GM19023 (cell line): ENCODE measurements around the gene VPS37D.
"Not testable (repeated sequence)": the region's sequence is repeated elsewhere in the genome, so short reads cannot be mapped to it uniquely, and the experiment has no call there.

ENCODE experiments used
- ATAC-seq: cut with Tn5 transposase; IDR thresholded peaks from one replicate; pipeline ENCODE4 v1.9.1; 2021; ENCODE audit warnings: mild to moderate bottlenecking, moderate library complexity; ENCODE audit not compliant: unreplicated experiment

Gene VPS37D

DNA sequence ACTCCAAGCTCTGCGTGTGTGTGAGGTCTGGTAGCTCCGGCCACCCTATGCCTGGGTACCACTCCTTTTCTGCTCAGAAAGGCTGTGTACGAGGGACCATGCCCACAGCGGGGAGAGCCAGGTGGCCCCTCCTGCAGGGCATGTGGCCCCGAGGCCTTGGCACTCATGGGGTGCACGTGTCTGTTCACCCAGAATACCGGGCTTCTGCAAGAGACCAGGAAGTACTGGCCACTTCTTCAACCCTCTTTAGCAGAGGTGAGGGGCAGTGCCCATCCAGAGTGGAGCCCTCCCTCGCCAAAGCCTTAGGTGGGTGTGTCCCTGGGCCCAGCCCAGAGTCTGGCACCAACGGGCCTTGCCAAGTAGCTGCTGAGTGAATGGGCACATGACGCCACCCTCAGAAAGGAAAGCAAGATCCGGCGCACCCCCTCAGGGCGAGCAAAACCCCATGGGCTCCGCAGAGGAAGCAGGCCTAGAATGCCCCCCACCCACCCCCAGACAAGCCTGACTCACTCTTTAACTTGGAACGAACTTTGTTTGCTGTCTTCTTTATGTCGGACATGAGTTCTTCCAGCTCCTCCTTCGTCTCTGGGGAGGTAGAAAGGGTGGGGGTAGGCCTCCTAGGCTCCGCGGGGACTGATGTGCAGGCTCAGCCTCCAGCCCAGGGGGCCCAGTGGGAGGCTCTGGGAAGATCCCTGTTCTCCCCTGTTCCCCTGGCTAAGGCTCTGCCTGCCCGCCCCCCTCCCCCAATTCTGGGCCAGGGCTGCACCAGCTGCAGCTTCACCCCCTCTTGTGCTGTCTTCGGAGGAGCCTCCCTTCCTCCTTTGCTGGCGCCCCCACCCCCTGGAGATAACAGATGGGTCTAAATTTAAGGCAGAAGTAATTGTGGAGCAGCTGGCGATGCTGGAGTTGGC, 37.3 kb downstream of the VPS37D start:
- no peak for ATAC-seq

DNA sequence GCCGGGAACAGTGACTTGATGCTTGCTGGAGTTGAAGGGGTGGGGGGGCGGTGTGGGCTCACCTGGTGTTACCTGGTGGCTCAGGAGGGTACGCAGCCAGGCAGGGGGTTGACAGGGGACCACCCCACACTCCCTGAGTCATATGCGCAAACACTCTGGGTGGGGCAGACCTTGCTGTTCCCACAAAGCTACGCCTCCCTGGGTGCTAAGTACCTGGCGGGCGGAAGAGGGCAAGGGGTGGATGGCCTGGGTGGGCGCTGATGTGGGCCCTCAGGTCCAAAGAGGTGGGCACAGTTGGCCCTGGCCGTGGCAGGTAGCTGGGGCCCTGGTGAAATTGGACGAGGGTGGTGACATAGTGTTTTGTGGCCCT, 37.9 kb downstream of the VPS37D start:
- no peak for ATAC-seq

DNA sequence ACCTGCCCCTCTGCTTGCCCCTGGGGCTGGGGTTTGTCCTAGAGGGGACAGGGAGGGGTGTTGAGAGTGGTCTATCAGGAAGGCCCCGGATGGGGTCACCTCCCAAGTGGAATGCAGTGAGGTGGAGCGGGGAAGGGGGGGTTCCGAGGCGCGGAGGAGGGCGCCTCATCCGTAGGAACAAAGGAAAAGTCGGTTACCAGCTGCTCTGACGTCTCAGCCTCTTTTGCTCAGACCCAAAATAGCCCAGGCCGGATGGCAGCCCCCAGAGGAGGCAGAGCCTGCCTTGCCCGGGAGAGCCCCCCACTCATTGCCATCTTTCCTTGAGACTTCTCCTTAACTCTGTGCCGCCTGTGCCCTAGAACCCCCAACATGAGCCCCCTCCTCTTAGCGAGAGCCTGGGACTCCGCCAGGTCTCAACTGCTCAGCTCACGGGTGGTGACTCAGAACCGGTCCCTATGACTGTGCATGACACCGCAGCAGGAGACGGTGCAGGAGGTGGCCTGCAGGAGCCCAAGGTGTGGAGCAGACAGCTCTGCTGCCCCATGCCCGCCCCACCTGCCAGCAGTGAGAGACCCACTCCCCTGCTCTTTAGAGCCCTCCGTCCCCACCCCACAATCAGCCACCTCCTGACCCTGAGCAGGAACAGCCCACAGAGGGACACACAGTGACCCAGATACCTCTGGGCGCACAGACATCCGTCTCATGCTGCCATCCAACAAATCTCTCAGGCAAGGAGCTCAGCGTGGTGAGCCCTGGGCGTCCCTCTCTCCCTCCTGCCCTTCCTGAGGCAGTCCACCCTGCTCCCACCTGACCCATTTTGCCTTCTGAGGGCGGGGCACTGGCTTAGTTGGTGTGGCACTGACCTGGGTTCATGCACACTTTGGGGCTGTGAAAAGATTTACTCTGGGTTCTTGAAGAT, 38.8 kb downstream of the VPS37D start:
- ATAC-seq, result no peak

DNA sequence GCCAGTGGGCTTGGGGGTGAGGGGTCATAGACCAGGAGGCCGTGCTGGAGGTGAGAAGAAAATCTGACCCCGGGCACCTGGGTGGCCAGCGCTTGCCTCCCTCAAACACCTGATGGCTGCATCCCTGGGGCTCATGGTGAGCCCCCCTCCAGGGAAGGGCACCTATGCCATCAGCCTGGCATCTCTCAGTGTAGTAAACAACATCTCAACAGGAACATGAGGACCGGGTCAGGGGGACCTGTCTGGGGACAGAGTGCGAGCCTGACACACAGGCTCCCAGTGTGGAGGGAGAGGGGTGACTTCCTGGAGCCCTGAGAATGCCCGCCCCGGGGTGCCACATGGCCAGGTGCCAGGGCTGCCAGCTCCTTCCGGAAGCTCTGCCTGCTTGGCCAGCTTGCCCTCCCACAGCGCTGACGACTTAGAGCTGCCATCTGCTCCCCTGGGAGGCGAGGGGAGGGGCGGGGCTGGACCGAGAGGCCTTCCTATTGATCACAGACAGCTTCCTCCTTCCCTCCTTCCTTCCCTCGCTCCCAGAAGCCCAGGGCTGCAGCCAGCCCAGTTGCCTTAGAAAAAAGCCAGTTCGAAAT, 39.5 kb downstream of the VPS37D start:
- no peak for ATAC-seq

DNA sequence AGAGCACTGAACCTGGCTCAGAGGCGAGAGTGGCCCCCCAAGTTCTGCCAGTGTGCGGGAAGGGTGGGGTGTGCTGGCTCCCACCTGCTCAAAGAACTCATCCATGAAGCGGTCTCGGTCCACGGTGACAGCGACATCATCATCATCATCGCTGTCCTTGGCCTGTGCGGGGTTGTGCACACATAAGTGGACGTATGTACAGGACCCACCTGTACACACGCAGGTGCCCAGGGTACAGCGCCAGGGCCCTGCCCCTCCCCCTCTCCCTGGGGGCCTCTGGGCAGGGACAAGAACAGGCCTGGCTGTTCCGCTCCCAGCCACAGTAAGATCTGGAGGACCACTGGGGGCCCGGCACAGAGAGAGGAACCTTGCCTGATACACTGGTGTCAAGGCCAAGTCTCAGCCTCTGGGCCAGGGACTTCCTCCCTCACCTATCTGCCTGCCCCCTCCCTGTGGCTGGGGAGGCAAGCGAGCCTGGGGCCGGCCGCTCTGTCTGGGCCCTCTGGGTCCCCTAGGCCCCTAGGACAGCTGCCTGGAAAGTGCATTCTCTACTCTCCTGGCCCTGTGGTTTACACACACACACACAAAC, 41.4 kb downstream of the VPS37D start:
- no peak for ATAC-seq

DNA sequence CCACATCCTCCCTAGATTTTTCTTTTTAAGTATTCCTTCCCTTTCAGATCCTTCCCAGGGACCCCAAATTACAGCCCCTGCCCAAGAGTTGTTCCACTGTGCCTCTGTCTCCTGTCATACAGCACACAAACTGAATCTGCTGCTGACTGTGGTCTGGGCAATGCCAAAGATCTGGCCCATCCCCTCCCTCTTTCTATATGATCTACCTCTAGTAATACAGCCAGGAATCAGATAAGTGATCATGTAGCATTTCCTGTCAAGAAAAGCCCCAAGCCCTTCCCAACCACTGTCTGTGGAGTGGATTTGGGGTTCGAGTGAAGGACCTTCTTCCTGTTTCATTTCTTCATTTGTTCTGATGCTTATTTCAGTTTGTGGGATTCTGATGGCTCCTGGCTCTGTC, 45.1 kb downstream of the VPS37D start:
- ATAC-seq, result no peak

DNA sequence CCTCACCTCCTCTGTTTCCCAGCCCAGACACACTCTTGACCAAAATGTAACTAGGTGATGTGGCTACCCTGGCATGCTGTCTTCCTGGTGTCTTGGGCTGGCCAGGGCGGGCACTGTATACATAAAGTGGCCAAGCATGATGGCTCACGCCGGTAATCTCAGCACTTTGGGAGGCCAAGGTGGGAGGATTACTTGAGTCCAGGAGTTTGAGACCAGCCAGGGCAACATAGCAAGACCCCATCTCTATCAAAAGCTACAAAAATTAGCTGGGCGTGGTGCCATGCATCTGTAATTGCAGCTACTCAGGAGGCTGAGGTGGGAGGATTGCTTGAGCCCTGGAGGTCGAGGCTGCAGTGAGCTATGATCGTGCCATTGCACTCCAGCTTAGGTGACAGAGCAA, 45.7 kb downstream of the VPS37D start:
- not testable (repeated sequence) for ATAC-seq

DNA sequence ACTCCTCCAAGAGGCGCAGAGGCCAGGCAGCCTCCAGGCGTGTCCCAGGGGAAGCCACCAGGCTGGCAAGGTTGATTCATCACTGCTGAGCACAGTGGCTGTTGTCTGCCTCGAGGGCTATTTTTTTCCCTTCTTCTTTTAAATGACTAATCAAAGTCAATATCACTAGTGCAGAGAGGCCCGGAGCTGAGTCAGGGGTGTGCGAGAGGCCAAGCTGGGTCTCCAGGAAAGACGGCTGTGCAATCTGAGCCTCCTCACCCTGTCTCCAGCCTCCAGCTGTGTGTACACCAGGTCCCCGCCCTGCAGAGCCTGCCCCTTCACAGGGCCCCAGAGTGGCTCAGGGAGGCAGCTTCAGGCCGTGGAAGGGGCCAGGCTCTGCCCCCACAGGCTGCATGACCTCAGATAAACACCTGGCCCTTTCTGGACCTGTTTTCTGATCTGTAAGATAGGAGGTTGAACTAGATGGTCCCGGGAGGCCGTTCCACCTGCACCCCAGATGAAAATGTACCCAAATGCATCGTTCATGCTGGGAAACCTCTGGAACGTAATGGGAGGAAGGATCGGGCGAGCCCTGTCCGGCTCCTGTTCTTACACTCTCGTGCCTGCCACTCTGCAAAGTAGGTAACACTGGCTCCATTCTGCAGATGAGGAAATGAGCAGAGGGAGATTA, 48.2 kb downstream of the VPS37D start:
- no peak for ATAC-seq

DNA sequence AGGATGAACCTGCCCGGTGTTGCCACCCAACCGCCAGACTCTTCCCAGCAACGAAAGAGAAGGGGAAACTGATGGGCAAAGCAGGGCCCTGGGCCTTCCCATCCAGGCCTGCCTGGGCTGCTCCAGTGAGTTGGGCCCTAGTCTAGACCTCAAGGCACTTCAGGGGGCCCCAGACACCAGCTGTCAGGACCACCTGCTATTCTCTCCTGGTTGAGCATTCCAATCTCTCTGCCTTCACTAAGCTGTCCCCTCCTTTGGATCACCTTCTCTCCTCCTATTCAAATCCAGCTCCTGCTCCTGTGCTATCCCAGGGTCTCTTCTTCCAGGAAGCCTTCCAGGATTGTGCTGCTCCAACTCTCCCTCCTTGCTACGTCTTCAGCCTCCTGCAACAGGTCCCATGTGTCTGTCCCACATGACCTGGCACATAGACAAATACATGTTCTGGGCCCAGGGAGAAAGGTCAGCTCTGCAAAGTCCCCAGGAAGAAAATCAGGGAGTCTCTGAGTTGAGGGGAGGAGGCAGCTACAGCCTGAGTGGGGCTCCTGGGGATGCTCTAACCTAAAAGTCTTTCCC, 48.8 kb downstream of the VPS37D start:
- ATAC-seq, result no peak

DNA sequence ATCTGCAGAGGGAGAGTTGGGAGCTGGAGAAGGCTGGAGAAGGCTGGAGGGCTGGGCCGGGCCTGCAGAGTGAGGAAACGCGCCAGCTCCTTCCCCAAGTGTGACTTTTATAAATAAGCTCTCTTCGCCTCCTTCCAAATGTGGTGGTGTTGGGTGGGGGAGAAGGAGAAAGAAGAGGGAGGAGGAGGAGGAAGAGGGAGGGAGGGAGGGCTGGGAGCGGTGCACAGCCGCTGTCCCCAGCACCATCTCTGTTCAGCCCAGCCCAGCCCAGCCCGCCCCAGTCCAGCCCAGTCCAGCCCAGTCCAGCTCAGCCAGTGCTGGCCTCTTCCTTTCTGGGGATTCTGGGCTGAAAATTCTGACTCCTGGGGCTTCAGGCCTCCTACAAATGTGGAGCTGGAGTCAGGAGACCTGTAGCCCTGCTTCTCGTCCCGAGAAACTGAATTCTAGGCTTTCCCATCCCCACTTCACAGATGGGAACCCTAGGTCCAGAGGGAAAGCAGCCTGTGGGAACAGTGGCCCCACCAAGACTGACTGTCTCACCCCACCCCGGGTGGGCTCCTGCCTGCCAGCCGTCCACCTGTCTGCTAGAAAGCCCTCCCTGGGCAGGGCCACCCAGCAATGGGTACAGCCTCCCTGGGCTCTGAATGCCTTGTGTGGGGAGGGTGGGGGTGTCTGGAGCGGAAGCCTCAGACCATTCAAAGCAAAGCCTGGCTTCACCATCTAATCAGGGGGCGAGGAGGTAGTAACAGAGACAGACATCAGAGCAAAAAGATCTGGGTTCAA, 49.6 kb downstream of the VPS37D start:
- ATAC-seq, result no peak

DNA sequence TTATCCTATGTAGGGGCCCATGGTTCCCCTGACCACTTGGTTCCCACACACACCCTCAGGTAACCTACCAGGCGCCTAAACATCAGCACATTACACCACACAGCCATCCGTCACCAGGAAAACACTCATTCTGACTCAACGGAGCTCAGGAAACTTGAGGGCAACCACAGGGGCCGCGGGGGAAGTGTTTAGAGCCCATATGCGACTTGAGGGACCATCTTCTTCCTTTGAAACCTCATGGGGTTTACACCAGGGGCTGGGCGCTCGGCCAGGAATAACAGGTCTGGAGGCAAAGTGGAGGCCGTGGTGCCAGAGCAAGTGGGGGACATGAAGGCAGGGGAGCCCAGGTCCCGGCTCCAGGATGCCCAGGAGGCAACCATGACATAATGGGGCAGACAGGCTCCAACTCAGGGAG, 50.4 kb downstream of the VPS37D start:
- ATAC-seq, result no peak

DNA sequence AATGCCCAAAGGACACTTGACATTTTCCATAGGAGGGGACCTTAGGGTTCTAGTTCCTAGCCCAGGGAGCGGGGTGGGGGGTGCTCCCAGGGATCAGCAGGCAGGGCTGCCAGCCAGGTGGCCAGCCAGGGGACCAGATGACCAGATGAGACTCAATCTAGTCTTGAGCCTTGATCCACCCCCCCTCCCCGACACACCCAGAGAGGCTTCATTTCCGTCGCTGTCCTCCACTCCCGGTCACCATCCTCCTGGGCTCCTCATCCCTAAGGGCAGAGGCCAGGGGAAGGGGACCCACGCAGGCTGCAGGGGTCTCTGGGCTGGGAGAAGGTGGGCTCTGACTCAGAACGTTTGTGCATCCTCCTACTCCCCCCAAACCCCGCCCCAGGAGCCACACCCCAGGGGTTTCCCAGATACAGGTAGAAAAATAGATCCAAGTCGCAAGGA, 50.8 kb downstream of the VPS37D start:
- ATAC-seq, result no peak

DNA sequence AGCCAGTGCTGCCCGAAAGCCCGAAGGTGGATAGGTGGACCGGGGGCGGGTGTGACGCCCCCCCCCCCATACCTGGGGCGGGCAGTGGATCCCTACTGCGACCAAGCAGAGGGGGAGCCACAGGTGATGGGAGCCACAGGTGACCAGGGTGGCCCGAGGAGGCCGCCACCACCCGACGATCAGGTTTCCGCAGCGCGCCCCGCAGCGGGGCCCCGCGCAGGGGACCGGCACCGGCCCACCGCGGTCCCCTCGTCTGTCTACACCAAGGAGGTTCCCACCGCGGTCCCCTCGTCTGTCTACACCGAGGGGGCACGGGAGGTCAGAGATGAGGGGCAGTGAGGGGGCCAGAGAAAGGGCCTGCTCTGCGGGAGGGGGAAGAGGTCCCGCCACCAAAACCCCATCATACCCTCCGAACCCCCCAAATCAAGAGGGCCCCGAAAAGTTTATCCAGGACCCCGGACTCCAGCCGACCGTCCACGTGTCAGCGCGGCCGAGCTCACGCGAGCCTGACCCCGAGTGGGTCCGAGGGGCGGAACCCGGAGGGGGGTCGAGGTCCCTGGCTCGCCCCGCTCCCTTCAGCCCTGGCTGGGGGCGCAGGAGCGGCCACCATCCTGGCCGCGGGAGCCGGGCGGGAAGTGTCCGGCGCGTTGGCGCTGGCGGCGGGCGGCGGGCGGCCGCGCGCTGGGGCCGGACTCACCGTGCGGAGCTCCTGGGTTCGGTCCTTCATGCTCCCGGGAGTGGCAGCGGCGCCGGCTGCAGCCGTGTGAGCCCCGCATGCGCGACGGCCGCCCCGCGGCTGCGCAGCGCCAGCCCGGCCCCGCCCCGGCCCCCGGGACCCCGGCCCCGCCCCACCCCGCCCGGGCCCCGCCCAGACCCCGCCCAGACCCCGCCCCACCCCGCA, 51.5 kb downstream of the VPS37D start, which contains the start of gene STX1A:
Gene STX1A (minus strand): TSS at position 765 of the 901 bp plus-strand sequence. CDS start 38 bp downstream, at position 727.
- peak; percentile 74 for ATAC-seq

DNA sequence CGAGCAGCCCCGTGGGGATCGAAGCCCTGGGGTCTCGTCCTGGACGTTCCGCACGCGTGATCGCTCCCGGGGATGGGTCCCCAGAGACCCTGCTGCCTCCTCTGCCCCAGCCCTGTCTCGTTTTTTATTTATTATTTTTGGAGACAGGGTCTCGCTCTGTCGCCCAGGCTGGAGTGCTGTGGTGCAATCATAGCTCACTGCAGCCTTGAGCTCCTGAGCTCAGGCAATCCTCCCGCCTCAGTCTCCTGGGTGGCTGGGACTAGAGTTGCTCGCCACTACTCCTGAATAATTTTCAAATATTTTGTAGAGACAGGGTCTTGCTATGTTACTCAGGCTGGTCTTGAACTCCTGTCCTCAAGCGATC, 52.2 kb downstream of the VPS37D start:
- peak; percentile 14 for ATAC-seq

DNA sequence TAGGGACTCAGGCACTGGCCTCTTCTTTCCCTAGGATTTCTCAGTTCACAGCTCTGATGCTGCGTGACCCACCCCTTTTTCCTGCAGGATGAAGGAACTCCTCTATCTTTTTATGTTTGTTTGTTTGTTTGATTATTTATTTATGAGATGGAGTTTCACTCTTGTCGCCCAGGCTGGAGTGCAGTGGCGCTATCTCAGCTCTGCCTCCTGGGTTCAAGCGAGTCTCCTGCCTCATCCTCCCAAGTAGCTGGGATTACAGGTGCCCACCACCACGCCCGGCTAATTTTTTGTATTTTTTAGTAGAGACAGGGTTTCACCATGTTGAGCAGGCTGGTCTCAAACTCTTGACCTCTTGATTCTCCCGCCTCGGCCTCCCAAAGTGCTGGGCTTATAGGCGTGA, 52.8 kb downstream of the VPS37D start:
- ATAC-seq, result not testable (repeated sequence)

DNA sequence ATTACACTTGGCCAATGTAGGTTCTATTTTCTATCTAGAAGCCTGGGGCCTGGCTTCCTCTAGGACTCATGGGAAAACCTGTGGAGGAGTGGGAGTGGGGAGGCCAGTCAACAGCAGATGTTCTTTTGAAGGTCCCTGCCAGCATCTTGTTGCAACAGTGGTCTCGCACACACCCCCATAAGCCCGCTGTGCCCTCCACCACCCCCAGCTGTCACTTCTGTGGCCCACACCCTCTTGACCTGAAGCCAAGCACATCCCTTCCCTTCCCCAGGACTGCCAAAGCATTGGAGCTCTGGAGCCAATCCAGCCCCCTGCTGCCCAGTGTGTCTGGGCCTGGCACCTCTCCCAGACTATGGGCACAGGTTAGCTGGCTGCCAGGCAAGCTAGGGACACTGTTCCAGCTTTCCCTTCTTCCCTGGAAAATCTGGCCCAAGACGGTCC, 53.8 kb downstream of the VPS37D start:
- no peak for ATAC-seq
